Measurements from ENCODE around the gene TAF3.
"Not testable (repeated sequence)": the region's sequence is repeated elsewhere in the genome, so short reads cannot be mapped to it uniquely, and the experiment has no call there.

TAF3 gene, protein sequence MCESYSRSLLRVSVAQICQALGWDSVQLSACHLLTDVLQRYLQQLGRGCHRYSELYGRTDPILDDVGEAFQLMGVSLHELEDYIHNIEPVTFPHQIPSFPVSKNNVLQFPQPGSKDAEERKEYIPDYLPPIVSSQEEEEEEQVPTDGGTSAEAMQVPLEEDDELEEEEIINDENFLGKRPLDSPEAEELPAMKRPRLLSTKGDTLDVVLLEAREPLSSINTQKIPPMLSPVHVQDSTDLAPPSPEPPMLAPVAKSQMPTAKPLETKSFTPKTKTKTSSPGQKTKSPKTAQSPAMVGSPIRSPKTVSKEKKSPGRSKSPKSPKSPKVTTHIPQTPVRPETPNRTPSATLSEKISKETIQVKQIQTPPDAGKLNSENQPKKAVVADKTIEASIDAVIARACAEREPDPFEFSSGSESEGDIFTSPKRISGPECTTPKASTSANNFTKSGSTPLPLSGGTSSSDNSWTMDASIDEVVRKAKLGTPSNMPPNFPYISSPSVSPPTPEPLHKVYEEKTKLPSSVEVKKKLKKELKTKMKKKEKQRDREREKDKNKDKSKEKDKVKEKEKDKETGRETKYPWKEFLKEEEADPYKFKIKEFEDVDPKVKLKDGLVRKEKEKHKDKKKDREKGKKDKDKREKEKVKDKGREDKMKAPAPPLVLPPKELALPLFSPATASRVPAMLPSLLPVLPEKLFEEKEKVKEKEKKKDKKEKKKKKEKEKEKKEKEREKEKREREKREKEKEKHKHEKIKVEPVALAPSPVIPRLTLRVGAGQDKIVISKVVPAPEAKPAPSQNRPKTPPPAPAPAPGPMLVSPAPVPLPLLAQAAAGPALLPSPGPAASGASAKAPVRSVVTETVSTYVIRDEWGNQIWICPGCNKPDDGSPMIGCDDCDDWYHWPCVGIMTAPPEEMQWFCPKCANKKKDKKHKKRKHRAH

DNA sequence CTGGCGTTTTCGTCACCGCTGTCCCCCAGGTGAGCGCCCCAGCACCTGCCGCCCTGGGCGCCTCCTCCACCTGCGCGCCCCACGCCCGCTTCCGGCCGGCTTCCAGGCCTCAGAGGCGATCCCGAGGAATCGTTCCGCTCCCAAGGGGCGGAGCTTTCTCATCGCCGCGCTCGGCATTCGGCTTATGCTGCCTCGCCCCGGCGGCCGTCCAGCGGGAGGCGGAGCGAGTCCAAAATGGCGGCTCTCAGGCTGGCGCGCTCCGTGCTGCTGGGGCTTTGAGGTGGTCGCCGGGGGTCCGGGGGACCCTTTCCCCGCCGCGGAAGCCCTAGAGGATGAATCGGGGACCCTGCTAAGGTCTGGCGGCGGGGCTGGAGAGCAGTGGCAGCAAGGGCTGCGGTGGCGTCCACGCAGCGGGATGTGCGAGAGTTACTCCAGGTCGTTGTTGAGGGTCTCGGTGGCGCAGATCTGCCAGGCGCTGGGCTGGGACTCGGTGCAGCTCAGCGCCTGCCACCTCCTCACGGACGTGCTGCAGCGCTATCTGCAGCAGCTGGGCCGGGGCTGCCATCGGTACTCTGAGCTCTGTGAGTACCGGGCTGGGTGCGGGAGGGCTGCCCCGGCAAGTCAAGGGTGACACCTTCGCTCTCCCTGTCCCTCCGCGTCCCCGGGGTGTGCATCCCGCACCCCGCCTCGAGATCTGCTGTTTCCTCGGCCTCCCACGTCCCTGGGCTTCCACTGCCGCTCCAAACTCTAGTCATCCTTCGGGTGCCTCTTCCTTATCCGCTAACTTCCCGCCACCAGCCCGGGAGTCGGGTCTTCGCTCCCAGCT, at the start of gene TAF3:
Gene TAF3, plus strand, starts transcription at position 211 of the 826 bp plus-strand sequence. Its CDS starts 205 bp downstream, at position 416.
- peak; percentile 55 for DNase-seq (ENCODE audit: insufficient read length, low spot score)
- TF ChIP-seq, protein P1, sequence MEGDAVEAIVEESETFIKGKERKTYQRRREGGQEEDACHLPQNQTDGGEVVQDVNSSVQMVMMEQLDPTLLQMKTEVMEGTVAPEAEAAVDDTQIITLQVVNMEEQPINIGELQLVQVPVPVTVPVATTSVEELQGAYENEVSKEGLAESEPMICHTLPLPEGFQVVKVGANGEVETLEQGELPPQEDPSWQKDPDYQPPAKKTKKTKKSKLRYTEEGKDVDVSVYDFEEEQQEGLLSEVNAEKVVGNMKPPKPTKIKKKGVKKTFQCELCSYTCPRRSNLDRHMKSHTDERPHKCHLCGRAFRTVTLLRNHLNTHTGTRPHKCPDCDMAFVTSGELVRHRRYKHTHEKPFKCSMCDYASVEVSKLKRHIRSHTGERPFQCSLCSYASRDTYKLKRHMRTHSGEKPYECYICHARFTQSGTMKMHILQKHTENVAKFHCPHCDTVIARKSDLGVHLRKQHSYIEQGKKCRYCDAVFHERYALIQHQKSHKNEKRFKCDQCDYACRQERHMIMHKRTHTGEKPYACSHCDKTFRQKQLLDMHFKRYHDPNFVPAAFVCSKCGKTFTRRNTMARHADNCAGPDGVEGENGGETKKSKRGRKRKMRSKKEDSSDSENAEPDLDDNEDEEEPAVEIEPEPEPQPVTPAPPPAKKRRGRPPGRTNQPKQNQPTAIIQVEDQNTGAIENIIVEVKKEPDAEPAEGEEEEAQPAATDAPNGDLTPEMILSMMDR (IDR thresholded peaks at IDR 0.05; ENCODE audit: insufficient read depth, missing control alignments), result no peak
- no peak for FAIRE-seq

DNA sequence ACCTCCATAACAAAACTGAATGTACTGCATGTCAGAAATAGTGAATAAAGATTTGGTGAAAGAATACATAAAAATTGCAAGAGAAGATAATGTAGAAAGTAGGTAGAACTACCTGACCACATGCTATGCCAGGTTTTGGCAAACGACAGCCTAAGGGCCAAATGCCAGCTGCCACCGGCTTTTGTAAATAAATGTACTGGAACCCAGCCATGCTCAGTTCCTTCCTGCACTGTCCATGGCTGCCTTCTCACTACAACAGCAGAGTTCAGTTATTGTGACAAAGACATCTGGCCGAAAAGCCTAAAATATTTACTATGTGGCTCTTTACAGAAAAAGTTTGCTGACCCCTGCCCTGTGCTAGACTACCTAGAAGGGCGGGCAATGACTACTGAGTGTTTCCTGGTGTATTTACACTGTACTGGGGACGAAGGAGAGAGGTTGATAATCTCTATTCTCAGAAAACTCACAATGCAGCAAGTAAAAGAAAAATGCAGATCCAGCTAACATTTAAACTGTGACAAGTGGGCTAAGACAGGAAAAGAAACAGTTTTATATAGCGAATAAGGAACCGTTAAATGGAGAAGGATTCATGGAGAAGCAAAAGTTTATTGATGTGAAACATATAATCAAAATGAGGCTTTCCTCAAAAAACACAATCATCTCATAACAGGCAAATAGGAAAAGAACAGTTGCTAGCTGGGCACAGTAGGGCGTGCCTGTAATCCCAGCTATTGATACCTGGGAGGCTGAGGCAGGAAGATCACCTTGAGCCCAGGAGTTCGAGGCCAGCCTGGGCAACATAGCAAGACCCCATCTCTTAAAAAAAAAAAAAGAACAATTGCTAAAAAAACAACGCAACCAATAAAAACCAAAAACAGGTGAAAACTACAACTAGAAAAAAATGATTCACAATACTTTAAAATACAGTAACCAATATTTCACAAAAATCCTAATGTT, 44.2 kb upstream of the TAF3 start:
- TF ChIP-seq, protein P1 (IDR thresholded peaks at IDR 0.05; ENCODE audit: insufficient read depth, missing control alignments), result no peak
- no peak for FAIRE-seq
- DNase-seq (ENCODE audit: insufficient read length, low spot score), result no peak

DNA sequence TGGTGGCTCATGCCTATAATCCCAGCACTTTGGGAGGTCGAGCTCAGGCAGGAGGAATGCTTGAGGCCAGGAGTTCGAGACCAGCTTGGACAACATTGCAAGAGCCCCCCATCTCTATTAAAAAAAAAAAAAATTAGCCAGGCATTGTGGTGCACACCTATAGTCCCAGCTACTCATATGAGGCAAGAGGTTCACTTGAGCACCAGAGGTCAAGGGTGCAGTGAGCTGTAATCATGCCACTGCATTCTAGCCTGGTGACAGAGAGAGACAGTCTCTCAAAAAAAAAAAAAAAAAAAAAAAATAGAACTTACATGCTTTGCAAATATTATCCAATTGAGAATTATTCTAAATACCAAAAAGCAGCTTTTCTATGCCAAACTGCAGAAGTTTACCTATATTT, 41.5 kb upstream of the TAF3 start:
- FAIRE-seq (no peak), DNase-seq (ENCODE audit: insufficient read length, low spot score) (no peak)
- TF ChIP-seq, protein P1 (IDR thresholded peaks at IDR 0.05; ENCODE audit: insufficient read depth, missing control alignments), result no peak

DNA sequence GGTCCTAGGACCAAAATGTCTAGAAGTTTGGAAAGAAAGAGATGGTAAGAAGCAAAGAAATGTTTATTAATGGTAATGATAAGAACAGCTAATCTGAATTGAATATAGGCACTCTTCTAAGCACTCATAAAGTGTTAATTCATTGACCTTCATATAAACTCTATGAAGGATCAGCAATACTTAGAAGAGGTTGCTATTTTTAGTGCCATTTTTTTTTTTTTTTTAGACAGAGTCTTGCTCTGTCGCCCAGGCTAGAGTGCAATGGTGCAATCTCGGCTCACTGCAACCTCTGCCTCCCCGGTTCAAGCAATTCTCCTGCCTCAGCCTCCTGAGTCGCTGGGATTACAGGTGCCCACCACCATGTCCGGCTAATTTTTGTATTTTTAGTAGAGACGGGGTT, 36.1 kb upstream of the TAF3 start:
- FAIRE-seq; DNase-seq (ENCODE audit: insufficient read length, low spot score): not testable (repeated sequence)

DNA sequence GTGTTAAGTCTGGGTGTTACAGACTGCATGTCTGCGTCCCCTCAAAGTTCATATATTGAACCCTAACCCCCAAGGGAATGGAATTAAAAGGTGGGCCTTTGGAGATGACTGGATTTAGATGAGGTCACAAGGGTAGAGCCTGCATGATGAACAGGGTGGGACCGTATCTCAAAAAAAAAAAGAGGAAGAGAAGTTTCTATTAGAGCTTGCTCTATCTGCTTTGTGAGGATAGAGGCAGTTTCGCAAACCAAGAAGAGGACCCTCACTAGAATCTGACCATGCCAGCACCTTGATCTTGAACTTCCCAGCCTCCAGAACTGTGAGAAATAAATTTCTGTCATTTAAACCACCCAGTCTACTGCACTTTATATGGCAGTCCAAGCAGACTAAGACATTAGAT, 31.9 kb upstream of the TAF3 start:
- TF ChIP-seq, protein P1 (IDR thresholded peaks at IDR 0.05; ENCODE audit: insufficient read depth, missing control alignments), result no peak
- FAIRE-seq (no peak), DNase-seq (ENCODE audit: insufficient read length, low spot score) (no peak)

DNA sequence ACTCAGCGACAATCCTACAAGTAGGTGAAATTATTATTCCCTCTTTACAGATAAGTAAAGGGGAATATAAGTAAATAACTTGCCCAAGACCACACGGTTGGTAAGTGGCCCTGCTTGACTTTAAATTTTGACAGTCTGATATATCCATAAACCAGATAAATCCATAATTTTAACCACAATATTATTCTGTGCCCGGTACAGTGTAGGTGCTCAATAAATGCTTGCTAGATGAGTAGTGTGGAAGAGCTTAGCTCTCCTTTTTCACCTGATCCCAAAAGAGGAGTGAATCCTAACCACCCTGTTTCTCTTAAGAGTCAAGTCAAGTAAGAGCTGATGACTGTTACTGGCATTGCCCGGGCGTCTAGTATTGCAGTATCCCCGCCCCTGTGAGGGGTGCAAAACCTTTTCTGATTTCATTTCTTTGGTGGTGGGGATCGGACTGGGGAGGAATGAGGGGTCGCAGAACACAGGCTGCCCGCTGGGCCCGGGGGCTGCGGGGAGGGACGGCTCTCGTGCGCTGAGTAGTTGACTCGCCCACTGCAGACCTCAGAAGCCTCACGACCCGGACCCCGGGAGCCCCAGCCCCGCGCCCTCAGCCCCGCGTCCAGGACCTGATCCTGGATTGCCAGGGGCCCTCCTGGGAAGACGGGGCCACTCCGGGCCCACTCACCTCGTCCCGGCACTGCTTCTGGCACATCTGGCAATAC, 31.0 kb upstream of the TAF3 start:
- DNase-seq (ENCODE audit: insufficient read length, low spot score) (no peak), FAIRE-seq (no peak)
- TF ChIP-seq, protein P1 (IDR thresholded peaks at IDR 0.05; ENCODE audit: insufficient read depth, missing control alignments), result no peak

Measured in D721Med (cell line).